Naive thymus-derived CD4-positive, alpha-beta T cell (primary cell): ENCODE results near the gene CA12. TPM values are rescaled to one million over a fixed set of nuclear protein-coding genes. Genes with fewer than 3 reads are reported as not detected.

Source experiments
- ATAC-seq: fragments of 150-1000 bp; cut with Tn5 transposase; 2 replicates; pipeline ENCODE4 v1.10.0; 2021; ENCODE audit warnings: mild to moderate bottlenecking, moderate library complexity
- CTCF ChIA-PET: fragments of 350-600 bp; sonication (Branson Sonifier 250); formaldehyde crosslinking; loops from one replicate; lab custom pipeline; 2021; ENCODE audit warnings: antibody characterized with exemption; lab: Charles Lee
- POLR2A ChIA-PET: fragments of 350-600 bp; sonication (Branson Sonifier 250); formaldehyde crosslinking; loops from one replicate; lab custom pipeline; 2021; ENCODE audit warnings: antibody characterized with exemption, inconsistent platforms; lab: Charles Lee
- DNase-seq, 9 donors: peaks; one replicate each; pipeline versions ENCODE4 v3.0.0 to v3.0.0-alpha.2; 2020 to 2022; ENCODE audit warnings: mixed read lengths in 1 of 9
- H3K27ac ChIP-seq: one replicate; pipeline ENCODE4 v1.7.0; 2013; ENCODE audit warnings: mild to moderate bottlenecking, low read depth, low read length, moderate library complexity
- H3K27me3 ChIP-seq, 2 donors: one replicate each; pipeline ENCODE4 v1.7.0; 2013; ENCODE audit warnings: low read length in 2 of 2, mild to moderate bottlenecking in 2 of 2, moderate library complexity in 2 of 2; ENCODE audit not compliant: control insufficient read depth in 2 of 2, insufficient read depth in 2 of 2
- H3K36me3 ChIP-seq, 3 experiments: 1 replicate in 2 of 3; 2 replicates in 1 of 3; pipeline ENCODE4 v1.7.0; 2013; ENCODE audit warnings: low read length in 3 of 3, mild to moderate bottlenecking in 3 of 3, moderate library complexity in 1 of 3; ENCODE audit not compliant: insufficient read depth in 3 of 3, control insufficient read depth in 2 of 3
- H3K4me1 ChIP-seq, 2 donors: one replicate each; pipeline ENCODE4 v1.7.0; 2013; ENCODE audit warnings: low read length in 2 of 2, mild to moderate bottlenecking in 2 of 2, moderate library complexity in 1 of 2; ENCODE audit not compliant: control insufficient read depth in 2 of 2, insufficient read depth in 2 of 2
- H3K4me3 ChIP-seq: 2 replicates; pipeline ENCODE4 v1.7.0; 2013; ENCODE audit warnings: mild to moderate bottlenecking, low read length
- H3K9me3 ChIP-seq, 3 experiments: 1 replicate in 2 of 3; 2 replicates in 1 of 3; pipeline ENCODE4 v1.7.0; 2013; ENCODE audit warnings: low read length in 3 of 3; ENCODE audit not compliant: control insufficient read depth in 2 of 3
- H3K27ac Mint-ChIP-seq, 9 donors: one replicate each; pipeline ENCODE4 v1.8.0; 2020 to 2022; ENCODE audit warnings: mixed read lengths in 9 of 9, mild to moderate bottlenecking in 8 of 9, moderate library complexity in 5 of 9, inconsistent platforms in 2 of 9
- H3K27me3 Mint-ChIP-seq, 5 donors: one replicate each; pipeline ENCODE4 v1.8.0; 2021 to 2022; ENCODE audit warnings: mixed read lengths in 5 of 5, mild to moderate bottlenecking in 1 of 5
- H3K36me3 Mint-ChIP-seq, 5 donors: one replicate each; pipeline ENCODE4 v1.8.0; 2020 to 2022; ENCODE audit warnings: mixed read lengths in 5 of 5, mild to moderate bottlenecking in 3 of 5, inconsistent platforms in 1 of 5
- H3K4me1 Mint-ChIP-seq, 7 donors: one replicate each; pipeline ENCODE4 v1.8.0; 2020 to 2022; ENCODE audit warnings: mixed read lengths in 7 of 7, mild to moderate bottlenecking in 3 of 7, inconsistent platforms in 1 of 7
- H3K4me3 Mint-ChIP-seq, 10 donors: one replicate each; pipeline ENCODE4 v1.8.0; 2020 to 2022; ENCODE audit warnings: mild to moderate bottlenecking in 10 of 10, mixed read lengths in 10 of 10, moderate library complexity in 6 of 10, inconsistent platforms in 2 of 10
- H3K9me3 Mint-ChIP-seq, 11 donors: one replicate each; pipeline ENCODE4 v1.8.0; 2020 to 2022; ENCODE audit warnings: mixed read lengths in 11 of 11, mild to moderate bottlenecking in 4 of 11, inconsistent platforms in 1 of 11, moderate library complexity in 1 of 11
- intact Hi-C, 2 donors: fragments of 100-400 bp; cut with micrococcal nuclease; formaldehyde crosslinking; loops; one replicate each; pipeline ENCODE4 v1.15.1; 2023
- polyA plus RNA-seq, 2 donors: library from polyadenylated mRNA; unstranded; fragments of 300-500 nt; fragmentation: Illumina TruSeq; gene quantifications; one replicate each; pipeline ENCODE4 v1.2.3, GENCODE V29; 2021
- total RNA-seq, 6 experiments: library from RNA in 5 of 6; stranded (reverse) in 5 of 6; gene quantifications; 1 replicate in 5 of 6; 2 replicates in 1 of 6; pipeline ENCODE4 v1.2.3 and lab custom pipeline; 2021 to 2026

The CA12 gene
- total and polyA plus RNA-seq, 7 experiments from 2014 or later, result 0.02 TPM; not detected in 6

- H3K27me3 Mint-ChIP-seq, result peaks cover 0 to 6% (median 0%) of the 10 kb centered on the region in 5 donors
- no peak overlapping the region for H3K4me3 Mint-ChIP-seq
- intact Hi-C loops, result no loop called here
- Histone ChIP-seq H3K4me1 (no peaks in the 10 kb centered on the region), H3K36me3 (no peaks in the 10 kb centered on the region), H3K9me3 (no peaks in the 10 kb centered on the region), H3K27ac (no peak overlapping the region), H3K27me3 (no peaks in the 10 kb centered on the region), H3K4me3 (no peak overlapping the region)
- DNase-seq (no peak), ATAC-seq (no peak)
- ChIA-PET POLR2A (no interaction called here), CTCF (no interaction called here)
- no peaks in the 10 kb centered on the region for H3K9me3 Mint-ChIP-seq
- H3K27ac Mint-ChIP-seq, result no peak overlapping the region
- no peaks in the 10 kb centered on the region for H3K36me3 Mint-ChIP-seq
- H3K4me1 Mint-ChIP-seq, result no peaks in the 10 kb centered on the region
Measured at GRCh38 chr15:63341898-63342297, 39.7 kb downstream of the CA12 start.

- no peak overlapping the region for H3K27ac Mint-ChIP-seq
Measured at GRCh38 chr15:63340878-63341277, 40.8 kb downstream of the CA12 start.

GRCh38 chr15:63340353-63340752 lies 41.3 kb downstream of the CA12 start:
- POLR2A ChIA-PET, result no interaction called here
- Histone ChIP-seq H3K4me3 (no peak overlapping the region), H3K36me3 (no peaks in the 10 kb centered on the region), H3K9me3 (no peaks in the 10 kb centered on the region), H3K27ac (no peak overlapping the region), H3K27me3 (no peaks in the 10 kb centered on the region), H3K4me1 (no peaks in the 10 kb centered on the region)
- peaks cover 0 to 6% (median 0%) of the 10 kb centered on the region in 5 donors for H3K27me3 Mint-ChIP-seq
- H3K4me3 Mint-ChIP-seq, result no peak overlapping the region
- H3K27ac Mint-ChIP-seq, result no peak overlapping the region
- H3K9me3 Mint-ChIP-seq, result no peaks in the 10 kb centered on the region
- no peak for DNase-seq
- CTCF ChIA-PET, result no interaction called here
- H3K4me1 Mint-ChIP-seq, result no peaks in the 10 kb centered on the region
- no peak for ATAC-seq
- no peaks in the 10 kb centered on the region for H3K36me3 Mint-ChIP-seq
- intact Hi-C loops, result no loop called here

More at GRCh38 chr15:63340878-63341277, 40.8 kb downstream of the CA12 start:
- Histone ChIP-seq H3K4me3 (no peak overlapping the region), H3K4me1 (no peaks in the 10 kb centered on the region), H3K9me3 (no peaks in the 10 kb centered on the region), H3K36me3 (no peaks in the 10 kb centered on the region), H3K27me3 (no peaks in the 10 kb centered on the region), H3K27ac (no peak overlapping the region)
- ChIA-PET CTCF (no interaction called here), POLR2A (interaction anchor here (0.7 kb wide), 1 partner anchor 210 kb away, joined by 5 read pairs; no protein-coding TSS in a partner anchor)
- H3K36me3 Mint-ChIP-seq, result no peaks in the 10 kb centered on the region
- intact Hi-C loops, result no loop called here
- H3K4me3 Mint-ChIP-seq, result no peak overlapping the region
- no peaks in the 10 kb centered on the region for H3K9me3 Mint-ChIP-seq
- H3K27me3 Mint-ChIP-seq, result peaks cover 0 to 6% (median 0%) of the 10 kb centered on the region in 5 donors
- DNase-seq, result no peak
- H3K4me1 Mint-ChIP-seq, result no peaks in the 10 kb centered on the region
- no peak for ATAC-seq

GRCh38 chr15:63339836-63340235 lies 41.8 kb downstream of the CA12 start:
- H3K27me3 Mint-ChIP-seq, result peaks cover 0 to 6% (median 0%) of the 10 kb centered on the region in 5 donors
- Histone ChIP-seq H3K36me3 (no peaks in the 10 kb centered on the region), H3K4me3 (no peak overlapping the region), H3K9me3 (no peaks in the 10 kb centered on the region), H3K27ac (no peak overlapping the region), H3K27me3 (no peaks in the 10 kb centered on the region), H3K4me1 (no peaks in the 10 kb centered on the region)
- intact Hi-C loops, result no loop called here
- ATAC-seq (no peak), DNase-seq (no peak)
- no peak overlapping the region for H3K4me3 Mint-ChIP-seq
- H3K4me1 Mint-ChIP-seq, result no peaks in the 10 kb centered on the region
- CTCF ChIA-PET, result no interaction called here
- no peak overlapping the region for H3K27ac Mint-ChIP-seq
- H3K9me3 Mint-ChIP-seq, result no peaks in the 10 kb centered on the region
- POLR2A ChIA-PET, result no interaction called here
- no peaks in the 10 kb centered on the region for H3K36me3 Mint-ChIP-seq

- Histone ChIP-seq H3K27me3 (no peaks in the 10 kb centered on the region), H3K9me3 (no peaks in the 10 kb centered on the region), H3K4me1 (no peaks in the 10 kb centered on the region), H3K36me3 (no peaks in the 10 kb centered on the region), H3K27ac (no peak overlapping the region), H3K4me3 (no peak overlapping the region)
- Mint-ChIP-seq H3K4me3 (no peak overlapping the region), H3K27me3 (peaks cover 0 to 5% (median 0%) of the 10 kb centered on the region in 5 donors), H3K9me3 (no peaks in the 10 kb centered on the region), H3K4me1 (no peaks in the 10 kb centered on the region), H3K36me3 (no peaks in the 10 kb centered on the region), H3K27ac (no peak overlapping the region)
- ATAC-seq (no peak), DNase-seq (no peak)
- intact Hi-C loops, result no loop called here
- ChIA-PET POLR2A (no interaction called here), CTCF (no interaction called here)
Measured at GRCh38 chr15:63339006-63339766, 42.5 kb downstream of the CA12 start.

- POLR2A ChIA-PET, result no interaction called here
- Mint-ChIP-seq H3K27ac (no peak overlapping the region), H3K4me3 (no peak overlapping the region), H3K27me3 (peaks cover 0 to 2% (median 0%) of the 10 kb centered on the region in 5 donors), H3K9me3 (no peaks in the 10 kb centered on the region), H3K36me3 (no peaks in the 10 kb centered on the region), H3K4me1 (no peaks in the 10 kb centered on the region)
- no peak for DNase-seq
- no peak for ATAC-seq
- Histone ChIP-seq H3K36me3 (no peaks in the 10 kb centered on the region), H3K9me3 (no peaks in the 10 kb centered on the region), H3K4me3 (no peak overlapping the region), H3K27me3 (no peaks in the 10 kb centered on the region), H3K4me1 (no peaks in the 10 kb centered on the region), H3K27ac (no peak overlapping the region)
- intact Hi-C loops, result no loop called here
- CTCF ChIA-PET, result no interaction called here
Measured at GRCh38 chr15:63338170-63338569, 43.5 kb downstream of the CA12 start.

- no peak overlapping the region for H3K27ac Mint-ChIP-seq
- no peaks in the 10 kb centered on the region for H3K9me3 ChIP-seq
- H3K27ac ChIP-seq, result no peak overlapping the region
- ChIA-PET POLR2A (no interaction called here), CTCF (no interaction called here)
- H3K36me3 Mint-ChIP-seq, result no peaks in the 10 kb centered on the region
- H3K27me3 ChIP-seq, result no peaks in the 10 kb centered on the region
- no peaks in the 10 kb centered on the region for H3K4me1 ChIP-seq
- no peak overlapping the region for H3K4me3 Mint-ChIP-seq
- DNase-seq, result no peak
- peaks cover 0 to 2% (median 0%) of the 10 kb centered on the region in 5 donors for H3K27me3 Mint-ChIP-seq
- H3K4me3 ChIP-seq, result no peak overlapping the region
- intact Hi-C loops, result no loop called here
- no peaks in the 10 kb centered on the region for H3K9me3 Mint-ChIP-seq
- H3K36me3 ChIP-seq, result no peaks in the 10 kb centered on the region
- no peaks in the 10 kb centered on the region for H3K4me1 Mint-ChIP-seq
- ATAC-seq, result no peak
Measured at GRCh38 chr15:63337046-63337445, 44.6 kb downstream of the CA12 start.
